ENCODE data around the gene ITGA11.

The ITGA11 gene

GRCh38 chr15:68315035-68315434 is 116.9 kb downstream of the ITGA11 start:
- H3K4me3 ChIP-seq (ENCODE audit: low read length) = no peak overlapping the region
- H3K4me1 ChIP-seq (ENCODE audit: control insufficient read depth, insufficient read depth, low read length) = no peaks in the 10 kb centered on the region
- no peak overlapping the region for H3K9ac ChIP-seq (ENCODE audit: low read length)
- H3K36me3 ChIP-seq (ENCODE audit: control insufficient read depth, insufficient read depth, low read length) = no peaks in the 10 kb centered on the region
- no peaks in the 10 kb centered on the region for H3K27me3 ChIP-seq (ENCODE audit: control insufficient read depth, insufficient read depth, low read length)
- H3K27ac ChIP-seq (ENCODE audit: low read depth, low read length) = no peak overlapping the region

DNA sequence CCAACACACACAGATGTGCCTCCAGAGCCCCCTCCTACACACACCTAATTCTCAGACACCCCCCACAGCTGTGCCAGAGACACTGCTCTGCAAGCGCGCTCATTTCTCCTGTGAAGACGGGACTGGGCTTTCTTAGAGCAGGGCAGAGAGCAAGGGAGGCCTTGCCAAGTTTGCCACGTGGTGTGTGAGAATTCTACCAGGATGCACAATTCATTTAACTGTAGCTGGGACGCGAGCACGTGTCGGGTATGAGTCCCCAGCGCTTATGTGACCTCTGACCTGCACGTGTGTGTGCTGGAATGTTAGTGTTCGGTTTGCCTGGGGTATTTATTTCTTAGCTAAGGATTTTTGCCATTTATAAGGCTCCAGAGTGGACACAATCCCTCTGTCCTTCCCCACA is 117.4 kb downstream of the ITGA11 start:
- H3K27ac ChIP-seq (ENCODE audit: low read depth, low read length) = no peak overlapping the region
- H3K27me3 ChIP-seq (ENCODE audit: control insufficient read depth, insufficient read depth, low read length) = no peaks in the 10 kb centered on the region
- H3K36me3 ChIP-seq (ENCODE audit: control insufficient read depth, insufficient read depth, low read length) = no peaks in the 10 kb centered on the region
- no peak overlapping the region for H3K4me3 ChIP-seq (ENCODE audit: low read length)
- no peak overlapping the region for H3K9ac ChIP-seq (ENCODE audit: low read length)
- H3K4me1 ChIP-seq (ENCODE audit: control insufficient read depth, insufficient read depth, low read length) = no peaks in the 10 kb centered on the region

DNA sequence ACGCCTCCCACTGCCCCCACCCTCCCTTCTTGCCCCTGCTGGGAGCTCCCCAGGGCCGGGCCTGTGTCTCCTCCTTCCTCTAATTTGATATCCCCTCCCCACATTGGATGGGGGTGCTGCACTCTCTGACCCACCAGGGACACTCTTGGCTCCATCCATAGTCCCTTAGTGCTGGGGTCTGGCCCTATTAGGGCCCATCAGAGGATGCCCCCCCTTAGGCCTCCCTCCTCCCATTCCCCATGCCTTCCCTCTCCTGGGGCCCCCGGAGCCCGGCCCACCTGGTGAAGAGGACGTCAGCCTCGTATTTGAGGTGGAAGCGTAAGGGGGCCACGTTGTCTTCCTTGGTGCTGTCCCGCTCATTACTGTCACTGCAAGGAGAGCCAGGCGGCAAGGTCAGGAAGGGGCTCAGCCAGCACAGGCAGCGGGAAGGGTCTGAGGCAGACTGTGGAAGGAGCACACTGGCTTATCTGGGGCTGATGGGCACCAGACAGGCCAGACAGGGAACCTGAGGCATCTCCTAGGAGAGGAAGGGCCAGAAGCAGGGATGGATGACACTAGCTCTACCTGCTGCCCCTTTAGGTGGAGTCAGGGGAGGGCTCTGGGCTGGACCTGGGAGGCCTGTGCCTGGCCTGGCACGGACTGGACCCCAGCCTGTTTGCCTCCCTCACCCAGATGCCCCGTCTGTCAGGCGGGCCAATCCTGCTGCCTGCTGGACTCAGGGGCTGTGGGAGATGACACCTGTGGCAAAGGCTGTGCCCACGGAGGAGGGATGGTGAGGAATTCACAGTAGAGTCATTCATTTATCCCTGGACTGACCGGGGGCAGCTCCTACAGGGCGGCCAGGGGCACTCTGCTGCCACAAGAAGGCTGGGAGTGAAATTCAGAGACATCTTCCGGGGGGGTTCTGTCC is 118.2 kb downstream of the ITGA11 start:
- H3K36me3 ChIP-seq (ENCODE audit: control insufficient read depth, insufficient read depth, low read length) = no peaks in the 10 kb centered on the region
- H3K27ac ChIP-seq (ENCODE audit: low read depth, low read length) = no peak overlapping the region
- H3K9ac ChIP-seq (ENCODE audit: low read length) = no peak overlapping the region
- H3K4me3 ChIP-seq (ENCODE audit: low read length) = no peak overlapping the region
- H3K4me1 ChIP-seq (ENCODE audit: control insufficient read depth, insufficient read depth, low read length) = no peaks in the 10 kb centered on the region
- no peaks in the 10 kb centered on the region for H3K27me3 ChIP-seq (ENCODE audit: control insufficient read depth, insufficient read depth, low read length)

- no peaks in the 10 kb centered on the region for H3K36me3 ChIP-seq (ENCODE audit: control insufficient read depth, insufficient read depth, low read length)
- H3K27ac ChIP-seq (ENCODE audit: low read depth, low read length) = no peak overlapping the region
- H3K4me1 ChIP-seq (ENCODE audit: control insufficient read depth, insufficient read depth, low read length) = no peaks in the 10 kb centered on the region
Measured at GRCh38 chr15:68312701-68313204, 119.2 kb downstream of the ITGA11 start.

GRCh38 chr15:68311859-68312557 is 120.0 kb downstream of the ITGA11 start:
- Histone ChIP-seq H3K9ac (ENCODE audit: low read length) (no peak overlapping the region), H3K4me1 (ENCODE audit: control insufficient read depth, insufficient read depth, low read length) (no peaks in the 10 kb centered on the region), H3K36me3 (ENCODE audit: control insufficient read depth, insufficient read depth, low read length) (no peaks in the 10 kb centered on the region), H3K4me3 (ENCODE audit: low read length) (no peak overlapping the region), H3K27ac (ENCODE audit: low read depth, low read length) (no peak overlapping the region), H3K27me3 (ENCODE audit: control insufficient read depth, insufficient read depth, low read length) (no peaks in the 10 kb centered on the region)

More at GRCh38 chr15:68312701-68313204, 119.2 kb downstream of the ITGA11 start:
- no peak overlapping the region for H3K9ac ChIP-seq (ENCODE audit: low read length)
- no peak overlapping the region for H3K4me3 ChIP-seq (ENCODE audit: low read length)
- H3K27me3 ChIP-seq (ENCODE audit: control insufficient read depth, insufficient read depth, low read length) = no peaks in the 10 kb centered on the region

DNA sequence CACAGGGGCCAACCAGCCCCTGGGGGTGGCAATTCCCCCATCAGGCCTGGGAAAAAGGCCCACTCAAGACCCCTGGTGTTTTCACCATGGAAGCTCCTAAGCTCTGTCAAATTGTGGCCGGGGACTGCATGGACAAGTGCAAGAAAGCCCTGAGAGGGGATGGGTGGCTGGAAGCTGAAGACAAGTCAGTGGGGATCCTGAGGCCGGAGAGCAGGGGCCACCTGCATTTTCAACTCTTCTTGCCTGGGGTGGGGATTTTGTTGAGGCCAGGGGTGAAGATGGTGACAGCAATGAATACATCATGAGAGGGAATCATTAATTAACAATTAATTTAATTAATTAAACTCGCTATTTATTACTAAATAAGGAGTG is 120.5 kb downstream of the ITGA11 start:
- no peak overlapping the region for H3K27ac ChIP-seq (ENCODE audit: low read depth, low read length)

DNA sequence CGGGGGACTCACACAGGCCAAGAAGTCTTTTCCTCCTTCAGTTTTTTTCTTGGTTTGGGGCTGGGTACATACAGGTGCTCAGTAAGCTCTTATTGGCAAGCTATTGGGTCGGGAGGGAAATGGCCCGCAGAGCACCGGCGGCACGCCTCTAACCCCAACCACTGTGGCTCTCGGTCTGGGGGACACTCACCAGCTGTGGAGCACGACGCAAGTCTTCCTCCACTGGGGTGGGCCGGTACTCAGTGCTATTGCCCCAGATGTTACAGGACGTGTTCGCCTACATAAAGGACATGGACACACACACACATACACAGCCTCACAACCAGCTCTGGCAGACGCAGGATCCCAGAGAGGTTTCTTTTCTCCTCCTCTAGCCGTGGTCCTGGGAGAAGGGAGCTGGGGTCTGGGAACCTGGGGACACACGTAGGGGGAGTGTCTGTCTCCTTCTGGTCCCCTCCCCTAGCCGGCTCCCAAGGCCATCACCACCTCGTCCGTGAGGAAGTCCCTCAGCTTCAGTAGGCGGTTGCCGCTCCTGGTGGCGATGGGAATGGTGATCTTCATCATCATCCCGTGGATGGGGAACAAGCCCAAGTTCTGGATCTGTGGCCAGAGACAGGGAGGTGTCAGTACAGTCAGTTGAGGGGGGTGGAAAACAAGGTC is 121.0 kb downstream of the ITGA11 start:
- Histone ChIP-seq H3K4me1 (ENCODE audit: control insufficient read depth, insufficient read depth, low read length) (peaks cover 2% of the 10 kb centered on the region), H3K27me3 (ENCODE audit: control insufficient read depth, insufficient read depth, low read length) (no peaks in the 10 kb centered on the region), H3K9ac (ENCODE audit: low read length) (no peak overlapping the region), H3K27ac (ENCODE audit: low read depth, low read length) (no peak overlapping the region), H3K4me3 (ENCODE audit: low read length) (no peak overlapping the region), H3K36me3 (ENCODE audit: control insufficient read depth, insufficient read depth, low read length) (no peaks in the 10 kb centered on the region)

More for the DNA sequence above, 120.5 kb downstream of the ITGA11 start:
- Histone ChIP-seq H3K4me1 (ENCODE audit: control insufficient read depth, insufficient read depth, low read length) (peaks cover 1% of the 10 kb centered on the region), H3K9ac (ENCODE audit: low read length) (no peak overlapping the region), H3K4me3 (ENCODE audit: low read length) (no peak overlapping the region), H3K27me3 (ENCODE audit: control insufficient read depth, insufficient read depth, low read length) (no peaks in the 10 kb centered on the region), H3K36me3 (ENCODE audit: control insufficient read depth, insufficient read depth, low read length) (no peaks in the 10 kb centered on the region)

DNA sequence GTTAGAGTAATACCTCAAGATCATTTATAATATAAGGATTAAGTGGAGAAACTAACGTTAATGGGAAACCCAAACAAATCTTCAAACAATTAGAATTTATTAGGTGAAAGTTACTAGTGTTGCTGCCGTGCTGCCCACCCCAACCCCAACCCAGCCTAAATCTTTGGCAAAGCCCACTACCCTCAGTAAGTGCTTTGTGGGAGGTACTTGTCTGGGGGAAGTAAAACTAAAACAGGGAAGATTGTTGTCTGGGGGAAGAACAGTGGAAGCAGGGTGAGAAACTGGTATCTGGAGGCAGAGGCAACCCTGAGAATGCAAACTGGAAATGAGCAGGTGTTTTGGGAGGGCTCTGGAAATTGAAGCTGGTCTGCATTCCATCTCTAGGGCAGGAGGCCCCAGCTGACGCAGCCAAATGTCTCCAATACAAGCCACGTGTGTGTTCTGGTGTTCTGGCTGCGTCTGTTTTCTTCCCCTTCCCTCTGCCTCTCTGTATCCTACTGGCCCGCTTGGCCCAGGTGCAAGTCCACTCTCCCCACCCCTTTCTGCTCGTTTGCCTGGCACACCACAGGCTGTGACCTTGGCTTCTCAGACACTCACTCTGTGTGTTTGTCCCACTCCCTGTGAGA is 121.7 kb downstream of the ITGA11 start:
- no peak overlapping the region for H3K9ac ChIP-seq (ENCODE audit: low read length)
- H3K4me1 ChIP-seq (ENCODE audit: control insufficient read depth, insufficient read depth, low read length) = peaks cover 2% of the 10 kb centered on the region
- H3K27ac ChIP-seq (ENCODE audit: low read depth, low read length) = no peak overlapping the region
- H3K36me3 ChIP-seq (ENCODE audit: control insufficient read depth, insufficient read depth, low read length) = no peaks in the 10 kb centered on the region
- H3K27me3 ChIP-seq (ENCODE audit: control insufficient read depth, insufficient read depth, low read length) = no peaks in the 10 kb centered on the region
- no peak overlapping the region for H3K4me3 ChIP-seq (ENCODE audit: low read length)

GRCh38 chr15:68309024-68309423 is 122.9 kb downstream of the ITGA11 start:
- no peaks in the 10 kb centered on the region for H3K36me3 ChIP-seq (ENCODE audit: control insufficient read depth, insufficient read depth, low read length)
- peaks cover 2% of the 10 kb centered on the region for H3K4me1 ChIP-seq (ENCODE audit: control insufficient read depth, insufficient read depth, low read length)
- H3K9ac ChIP-seq (ENCODE audit: low read length) = no peak overlapping the region
- H3K27me3 ChIP-seq (ENCODE audit: control insufficient read depth, insufficient read depth, low read length) = no peaks in the 10 kb centered on the region
- no peak overlapping the region for H3K4me3 ChIP-seq (ENCODE audit: low read length)
- H3K27ac ChIP-seq (ENCODE audit: low read depth, low read length) = no peak overlapping the region

GRCh38 chr15:68307131-68307928 is 124.6 kb downstream of the ITGA11 start:
- no peaks in the 10 kb centered on the region for H3K27me3 ChIP-seq (ENCODE audit: control insufficient read depth, insufficient read depth, low read length)
- H3K4me3 ChIP-seq (ENCODE audit: low read length) = no peak overlapping the region
- no peak overlapping the region for H3K27ac ChIP-seq (ENCODE audit: low read depth, low read length)
- peaks cover 2% of the 10 kb centered on the region for H3K4me1 ChIP-seq (ENCODE audit: control insufficient read depth, insufficient read depth, low read length)
- no peaks in the 10 kb centered on the region for H3K36me3 ChIP-seq (ENCODE audit: control insufficient read depth, insufficient read depth, low read length)
- H3K9ac ChIP-seq (ENCODE audit: low read length) = no peak overlapping the region

- Histone ChIP-seq H3K9ac (ENCODE audit: low read length) (no peak overlapping the region), H3K4me1 (ENCODE audit: control insufficient read depth, insufficient read depth, low read length) (peaks cover 2% of the 10 kb centered on the region), H3K27me3 (ENCODE audit: control insufficient read depth, insufficient read depth, low read length) (no peaks in the 10 kb centered on the region), H3K27ac (ENCODE audit: low read depth, low read length) (no peak overlapping the region), H3K36me3 (ENCODE audit: control insufficient read depth, insufficient read depth, low read length) (no peaks in the 10 kb centered on the region), H3K4me3 (ENCODE audit: low read length) (no peak overlapping the region)
Measured at GRCh38 chr15:68305420-68305871, 126.5 kb downstream of the ITGA11 start.

Measured in rectal smooth muscle tissue (tissue), 1 donor.